ENCODE measurements around the gene KANK4. TPM values are rescaled to one million over a fixed set of nuclear protein-coding genes. Genes with fewer than 3 reads are reported as not detected.

KANK4 gene
- total RNA-seq, 2 donors from 2014 or later = 0.96 to 1.7 TPM

DNA sequence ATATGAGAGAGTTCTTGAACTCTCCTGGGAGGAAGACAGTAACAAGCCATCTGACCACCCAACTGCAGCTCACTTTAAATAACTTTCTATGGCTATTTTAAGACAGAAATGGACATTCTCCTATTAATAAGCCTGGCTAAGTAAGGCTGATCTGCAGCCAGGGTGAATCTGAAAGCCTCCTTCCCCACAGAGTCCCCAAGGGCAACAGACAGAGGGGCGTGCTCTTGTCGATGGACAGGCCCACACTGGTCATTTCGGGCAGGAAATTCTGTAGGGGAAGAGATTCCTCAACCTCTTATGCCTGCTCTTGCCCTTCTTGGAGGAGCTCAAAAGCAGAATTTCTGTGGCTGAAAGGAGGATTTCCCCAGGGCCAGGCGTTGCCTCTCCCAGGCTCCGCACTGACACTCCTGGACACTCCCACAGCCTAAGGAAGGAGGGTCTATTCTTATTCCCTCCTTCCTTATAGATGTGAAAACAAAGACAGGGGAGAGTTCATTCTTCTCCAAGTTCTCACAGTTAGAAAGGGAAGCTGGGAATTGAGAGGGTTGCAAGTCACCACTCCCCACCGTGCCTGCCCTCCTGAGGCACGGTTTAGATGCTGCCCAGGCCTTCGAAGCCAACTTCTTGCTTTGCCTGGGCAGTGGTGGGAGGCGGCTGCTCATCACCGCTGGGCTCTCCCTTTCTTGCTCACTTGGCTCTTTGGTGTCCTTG lies 17.9 kb upstream of the KANK4 start:
- no peak for DNase-seq
- H3K27me3 ChIP-seq = no peaks in the 10 kb centered on the region
- TF ChIP-seq, protein P1, sequence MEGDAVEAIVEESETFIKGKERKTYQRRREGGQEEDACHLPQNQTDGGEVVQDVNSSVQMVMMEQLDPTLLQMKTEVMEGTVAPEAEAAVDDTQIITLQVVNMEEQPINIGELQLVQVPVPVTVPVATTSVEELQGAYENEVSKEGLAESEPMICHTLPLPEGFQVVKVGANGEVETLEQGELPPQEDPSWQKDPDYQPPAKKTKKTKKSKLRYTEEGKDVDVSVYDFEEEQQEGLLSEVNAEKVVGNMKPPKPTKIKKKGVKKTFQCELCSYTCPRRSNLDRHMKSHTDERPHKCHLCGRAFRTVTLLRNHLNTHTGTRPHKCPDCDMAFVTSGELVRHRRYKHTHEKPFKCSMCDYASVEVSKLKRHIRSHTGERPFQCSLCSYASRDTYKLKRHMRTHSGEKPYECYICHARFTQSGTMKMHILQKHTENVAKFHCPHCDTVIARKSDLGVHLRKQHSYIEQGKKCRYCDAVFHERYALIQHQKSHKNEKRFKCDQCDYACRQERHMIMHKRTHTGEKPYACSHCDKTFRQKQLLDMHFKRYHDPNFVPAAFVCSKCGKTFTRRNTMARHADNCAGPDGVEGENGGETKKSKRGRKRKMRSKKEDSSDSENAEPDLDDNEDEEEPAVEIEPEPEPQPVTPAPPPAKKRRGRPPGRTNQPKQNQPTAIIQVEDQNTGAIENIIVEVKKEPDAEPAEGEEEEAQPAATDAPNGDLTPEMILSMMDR (IDR thresholded peaks at IDR 0.05) = no peak
- no peak overlapping the region for H3K27ac ChIP-seq
- intact Hi-C loops (cut with DNase I) = no loop called here
- H3K9me3 ChIP-seq = no peaks in the 10 kb centered on the region
- H3K36me3 ChIP-seq = no peaks in the 10 kb centered on the region
- H3K4me1 ChIP-seq = no peaks in the 10 kb centered on the region
- no peak overlapping the region for H3K9ac ChIP-seq (ENCODE audit: low read depth in 2 of 2, low read length in 2 of 2)
- H3K4me3 ChIP-seq = no peak overlapping the region

DNA sequence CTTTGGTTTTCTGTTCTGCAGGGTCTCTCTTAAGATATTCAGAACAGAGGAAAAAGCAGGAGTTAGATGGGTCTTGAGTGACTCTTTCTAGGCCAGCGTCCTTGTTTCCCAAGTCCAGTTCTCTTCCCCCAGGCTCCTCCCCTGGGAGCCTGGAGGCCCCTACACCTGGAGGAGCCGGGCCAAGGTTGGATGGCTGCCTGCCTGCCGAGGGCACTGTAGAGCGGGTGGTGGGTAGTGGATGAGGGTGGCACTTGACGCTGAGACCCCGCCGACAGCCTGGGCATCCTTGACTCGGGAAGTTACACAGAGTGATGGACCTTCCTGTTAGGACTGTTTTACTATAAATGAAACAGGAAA lies 17.4 kb upstream of the KANK4 start:
- no peak overlapping the region for H3K4me3 ChIP-seq
- H3K27me3 ChIP-seq = no peaks in the 10 kb centered on the region
- no peaks in the 10 kb centered on the region for H3K9me3 ChIP-seq
- no peak for DNase-seq
- no peaks in the 10 kb centered on the region for H3K4me1 ChIP-seq
- intact Hi-C loops (cut with DNase I) = no loop called here
- no peak overlapping the region for H3K9ac ChIP-seq (ENCODE audit: low read depth in 2 of 2, low read length in 2 of 2)
- TF ChIP-seq, protein P1 (IDR thresholded peaks at IDR 0.05) = no peak
- H3K36me3 ChIP-seq = no peaks in the 10 kb centered on the region
- H3K27ac ChIP-seq = no peak overlapping the region

DNA sequence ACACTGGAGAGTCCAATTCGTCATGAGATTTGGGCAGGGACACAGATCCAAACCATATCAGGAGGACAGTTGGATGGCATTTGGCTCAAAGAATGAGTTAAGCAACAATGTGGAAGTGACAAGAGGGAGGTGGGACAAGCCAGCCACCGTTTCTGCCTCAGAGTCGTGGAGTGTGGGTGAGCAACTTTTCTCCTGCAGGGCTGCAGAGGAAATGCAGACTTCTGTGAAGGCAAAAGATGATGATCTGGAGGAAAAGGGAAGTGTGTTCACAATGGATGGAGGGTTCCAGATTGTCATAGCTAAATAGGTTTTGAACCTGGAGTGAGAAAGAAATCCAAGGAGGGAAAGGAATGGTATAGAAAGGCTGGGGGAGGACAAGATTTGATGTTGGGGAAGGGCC lies 16.4 kb upstream of the KANK4 start:
- no peak overlapping the region for H3K9ac ChIP-seq (ENCODE audit: low read depth in 2 of 2, low read length in 2 of 2)
- H3K9me3 ChIP-seq = no peaks in the 10 kb centered on the region
- no peaks in the 10 kb centered on the region for H3K36me3 ChIP-seq
- intact Hi-C loops (cut with DNase I) = no loop called here
- TF ChIP-seq, protein P1 (IDR thresholded peaks at IDR 0.05) = no peak
- DNase-seq = no peak
- H3K27me3 ChIP-seq = no peaks in the 10 kb centered on the region
- H3K27ac ChIP-seq = no peak overlapping the region
- H3K4me1 ChIP-seq = no peaks in the 10 kb centered on the region
- no peak overlapping the region for H3K4me3 ChIP-seq

DNA sequence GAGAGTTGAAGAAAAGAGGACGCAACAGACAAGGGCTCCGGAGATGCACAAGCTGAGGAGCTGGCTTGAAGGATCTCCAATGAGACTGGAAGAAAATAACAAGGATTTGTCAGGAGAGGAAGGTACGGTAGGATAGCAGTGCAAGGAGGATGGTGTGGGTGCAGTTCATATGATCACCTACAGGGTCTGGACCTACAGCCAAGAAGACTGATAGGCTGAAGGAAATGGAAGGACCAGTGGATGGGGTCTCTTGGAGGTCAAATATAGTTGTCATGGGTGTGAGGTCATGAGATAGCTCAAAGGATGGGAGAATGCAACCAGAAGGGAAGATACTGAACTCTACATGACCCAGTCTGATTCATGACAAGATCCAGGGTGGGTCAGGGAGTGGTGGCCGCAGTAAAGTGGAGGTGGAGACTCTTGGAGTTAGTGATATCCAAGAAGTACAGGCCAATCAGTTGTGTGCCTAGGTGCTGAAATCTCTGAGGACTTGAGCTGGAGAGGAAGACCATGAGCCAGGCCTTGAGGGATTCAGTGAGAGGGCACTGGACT lies 15.3 kb upstream of the KANK4 start:
- H3K27ac ChIP-seq = no peak overlapping the region
- no peaks in the 10 kb centered on the region for H3K36me3 ChIP-seq
- TF ChIP-seq, protein P1 (IDR thresholded peaks at IDR 0.05) = no peak
- no peaks in the 10 kb centered on the region for H3K9me3 ChIP-seq
- no peaks in the 10 kb centered on the region for H3K4me1 ChIP-seq
- no peak for DNase-seq
- intact Hi-C loops (cut with DNase I) = no loop called here
- H3K4me3 ChIP-seq = no peak overlapping the region
- no peak overlapping the region for H3K9ac ChIP-seq (ENCODE audit: low read depth in 2 of 2, low read length in 2 of 2)
- no peaks in the 10 kb centered on the region for H3K27me3 ChIP-seq

DNA sequence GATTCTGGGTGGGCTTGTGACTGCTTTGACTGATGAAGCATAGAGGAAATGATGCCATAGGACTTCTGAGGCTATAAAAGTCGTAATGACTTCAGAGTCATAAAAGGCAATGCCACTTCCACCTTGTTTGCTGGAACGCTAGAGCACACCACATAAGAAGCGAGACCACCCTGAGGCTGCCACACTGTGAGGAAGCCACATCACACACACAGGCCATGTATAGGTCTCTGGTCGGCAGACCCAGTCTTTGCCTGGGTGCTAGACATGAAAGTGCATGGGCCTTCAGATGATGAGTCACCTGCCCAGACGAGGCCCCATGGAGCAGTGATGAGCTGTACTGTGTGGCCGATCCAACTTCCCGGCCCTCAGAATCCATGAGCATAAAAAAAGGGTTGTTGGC lies 14.2 kb upstream of the KANK4 start:
- Histone ChIP-seq H3K4me1 (no peaks in the 10 kb centered on the region), H3K9me3 (no peaks in the 10 kb centered on the region), H3K9ac (ENCODE audit: low read depth in 2 of 2, low read length in 2 of 2) (no peak overlapping the region), H3K27me3 (no peaks in the 10 kb centered on the region), H3K4me3 (no peak overlapping the region), H3K36me3 (no peaks in the 10 kb centered on the region), H3K27ac (no peak overlapping the region)
- no peak for DNase-seq
- intact Hi-C loops (cut with DNase I) = no loop called here
- TF ChIP-seq, protein P1 (IDR thresholded peaks at IDR 0.05) = no peak
